A549 treated with DMSO at 1 μM for 4 hours (cell line): ENCODE results near the gene ANKRD33. TPM values are rescaled to one million over a fixed set of nuclear protein-coding genes. Genes with fewer than 3 reads are reported as not detected.

Experiments
- total RNA-seq: library from RNA; stranded (reverse); fragments of 200-300 nt; extraction: Qiagen RNA extraction; gene quantifications from 5 replicates; pipeline ENCODE4 v1.2.3, GENCODE V29; 2022; ENCODE audit warnings: low read depth

The ANKRD33 gene
- 0.05 to 0.06 TPM in 2 of 5 replicates, not detected in the others for total RNA-seq

GRCh38 chr12:51887476-51888315, at the start of gene ANKRD33:
Gene ANKRD33 (plus strand): TSS chr12:51888103. CDS start chr12:51888187, 84 bp downstream.

DNA sequence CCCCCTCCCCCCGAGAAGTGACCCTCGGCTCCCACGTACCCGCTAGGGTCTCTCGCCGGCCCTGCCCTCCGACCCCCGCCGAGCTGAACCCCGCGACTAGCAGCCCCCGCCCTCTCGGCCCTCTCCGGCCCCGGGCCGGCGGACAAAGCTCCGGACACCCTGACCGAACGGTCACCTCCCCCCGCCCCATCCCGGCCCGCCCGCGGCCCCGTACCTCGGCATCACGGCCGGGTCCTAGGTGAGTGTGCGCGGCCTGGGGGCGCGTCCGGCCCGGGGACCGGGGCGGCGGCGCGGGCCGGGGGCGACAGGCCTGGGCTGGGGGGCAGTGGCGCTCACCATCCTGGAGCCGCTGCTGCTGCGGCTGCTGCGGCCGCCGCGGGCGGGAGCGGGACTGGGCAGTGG, 39.6 kb upstream of the ANKRD33 start, which contains the start of gene FIGNL2:
FIGNL2 (minus strand) TSS at position 393 of the 402 bp plus-strand sequence. CDS start 26,305 bp downstream, outside the sequence.

DNA sequence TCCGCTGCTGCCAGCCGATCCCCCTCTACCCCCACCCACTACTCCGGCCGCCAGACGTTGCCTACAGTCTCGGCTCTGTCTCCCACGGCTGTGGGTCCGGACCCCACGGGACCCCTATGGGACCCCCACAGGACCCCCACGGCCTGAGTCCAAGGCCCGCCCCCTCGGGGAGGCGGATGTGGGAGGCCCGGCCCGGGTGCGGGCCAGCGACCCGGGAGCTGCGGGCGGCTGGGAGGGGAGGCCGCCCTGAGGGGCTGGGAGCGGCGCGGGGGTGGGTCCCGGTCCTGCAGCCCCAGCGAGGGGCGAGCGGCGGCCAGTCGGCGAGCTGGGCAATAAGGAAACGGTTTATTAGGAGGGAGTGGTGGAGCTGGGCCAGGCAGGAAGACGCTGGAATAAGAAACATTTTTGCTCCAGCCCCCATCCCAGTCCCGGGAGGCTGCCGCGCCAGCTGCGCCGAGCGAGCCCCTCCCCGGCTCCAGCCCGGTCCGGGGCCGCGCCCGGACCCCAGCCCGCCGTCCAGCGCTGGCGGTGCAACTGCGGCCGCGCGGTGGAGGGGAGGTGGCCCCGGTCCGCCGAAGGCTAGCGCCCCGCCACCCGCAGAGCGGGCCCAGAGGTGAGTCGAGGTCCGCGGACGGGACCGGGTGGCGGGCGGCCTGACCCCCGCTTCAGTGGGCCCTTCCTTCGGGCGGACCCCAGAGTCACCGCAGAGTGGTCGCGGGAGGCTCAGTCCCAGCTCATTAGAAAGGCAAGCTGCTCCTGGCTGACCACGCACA, 19.4 kb downstream of the ANKRD33 start, which contains the start of gene ACVRL1:
ACVRL1 (plus strand) TSS at position 422 of the 773 bp plus-strand sequence. CDS start 4,971 bp downstream, outside the sequence.

Other genes starting within 250 kb of the ANKRD33 start
- gene FIGNL2, start 39.4 kb upstream of the ANKRD33 start, total RNA-seq: 0.20 to 0.38 TPM (median 0.22 TPM) in 5 replicates
- gene ACVRL1, start 19.4 kb downstream of the ANKRD33 start, total RNA-seq: 0.06 to 0.30 TPM (median 0.11 TPM) in 4 of 5 replicates, not detected in the other
- 14.6 to 16.7 TPM (median 16.5 TPM) in 5 replicates for gene ACVR1B, start 63.6 kb downstream of the ANKRD33 start, total RNA-seq
- gene TAMALIN, start 118.8 kb downstream of the ANKRD33 start, total RNA-seq: 0.31 to 0.53 TPM (median 0.47 TPM) in 4 of 5 replicates, not detected in the other
- 30.9 to 45.1 TPM (median 35.5 TPM) in 5 replicates for gene NR4A1, start 163.3 kb downstream of the ANKRD33 start, total RNA-seq
- 77.2 to 102 TPM (median 89.3 TPM) in 5 replicates for gene ATG101, start 181.9 kb downstream of the ANKRD33 start, total RNA-seq
- gene SMIM41, start 191.6 kb downstream of the ANKRD33 start, total RNA-seq: not detected in 5 replicates